Peyer's patch (tissue), 4 donors: Measurements from ENCODE around the gene HOXB5. TPM values are rescaled to one million over a fixed set of nuclear protein-coding genes. Genes with fewer than 3 reads are reported as not detected.

Source experiments
- DNase-seq, 3 donors: peaks; one replicate each; pipeline ENCODE4 v3.0.0-alpha.2; 2017 to 2019
- H3K27ac ChIP-seq, 4 donors: fragments of 200-600 bp; sonication (generic); one replicate each; pipeline ENCODE4 v1.5.1; 2016 to 2019
- H3K27me3 ChIP-seq, 2 donors: fragments of 200-600 bp; sonication (generic); one replicate each; pipeline ENCODE4 v1.5.1; 2019
- H3K36me3 ChIP-seq, 3 donors: fragments of 200-600 bp; sonication (generic); one replicate each; pipeline ENCODE4 v1.5.1; 2016 to 2019
- H3K4me1 ChIP-seq, 4 donors: fragments of 200-600 bp; sonication (generic); one replicate each; pipeline ENCODE4 v1.5.1; 2016 to 2019
- H3K4me3 ChIP-seq, 4 donors: fragments of 200-600 bp; sonication (generic); 1 replicate in 3 of 4; 2 replicates in 1 of 4; pipeline ENCODE4 v1.5.1; 2016 to 2019; ENCODE audit warnings: mild to moderate bottlenecking in 1 of 4
- H3K9me3 ChIP-seq, 4 donors: fragments of 200-600 bp; sonication (generic); one replicate each; pipeline ENCODE4 v1.5.1; 2016 to 2019; ENCODE audit warnings: mild to moderate bottlenecking in 1 of 4
- CTCF ChIP-seq, 6 experiments: fragments of 450-650 bp in 4 of 6; fragments of 200-600 bp in 2 of 6; sonication (generic) in 1 of 6; IDR thresholded peaks; one replicate each; pipeline ENCODE4 v1.5.1; 2017 to 2019; ENCODE audit warnings: antibody characterized with exemption in 6 of 6, mild to moderate bottlenecking in 3 of 6, moderate library complexity in 1 of 6
- POLR2A ChIP-seq, 2 donors: fragments of 450-650 bp; IDR thresholded peaks; one replicate each; pipeline ENCODE4 v1.5.1; 2017; ENCODE audit warnings: antibody characterized with exemption in 2 of 2, mild to moderate bottlenecking in 2 of 2, moderate library complexity in 2 of 2
- total RNA-seq, 4 donors: library from RNA; depleted of rRNA; stranded (reverse); fragments of >200 nt; gene quantifications; one replicate each; pipeline ENCODE4 v1.1.0, GENCODE V29; 2016

HOXB5 gene
- total RNA-seq, 4 donors from 2014 or later = 7.7 to 22.5 (median 15.0) TPM

DNA sequence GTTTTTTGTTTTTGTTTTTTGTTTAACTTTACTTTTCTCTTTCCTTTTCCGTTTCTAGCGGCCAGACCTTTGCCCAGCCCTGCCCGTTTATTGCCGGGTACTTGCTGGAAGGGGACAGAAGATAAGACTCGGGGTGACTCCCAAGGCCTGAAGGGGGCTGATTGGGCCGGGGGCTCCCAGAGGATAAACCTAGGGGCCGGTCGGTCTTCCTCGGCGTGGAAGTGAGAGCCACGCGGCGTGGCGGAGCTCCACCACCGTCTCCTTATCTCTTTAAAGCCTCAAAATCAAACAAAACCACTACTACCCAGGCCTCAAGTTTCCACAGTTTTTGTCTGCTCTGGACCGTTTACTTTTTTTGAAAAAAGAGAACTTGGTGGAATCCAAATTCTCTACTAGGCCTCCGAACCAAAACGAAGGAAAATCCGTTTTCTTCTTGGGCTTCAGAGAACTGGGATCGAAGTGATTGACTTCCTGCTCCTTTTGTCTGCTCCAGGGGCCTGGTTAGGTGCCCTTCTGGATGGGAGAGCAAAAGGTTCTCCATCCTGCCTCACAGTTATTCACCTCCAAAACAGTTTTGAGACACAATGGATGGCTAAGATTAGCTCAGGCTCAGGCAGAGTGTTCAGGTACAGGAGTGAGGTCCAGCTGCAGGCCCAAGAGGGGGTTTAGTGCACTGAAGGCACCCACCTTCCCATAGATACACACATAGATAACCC, 41.1 kb upstream of the HOXB5 start:
- peak overlapping the region in 1 of 4 donors; percentile 52 for H3K4me3 ChIP-seq
- peak in 2 of 3 donors; percentile 77 to 82 for DNase-seq
- H3K9me3 ChIP-seq = no peaks in the 10 kb centered on the region
- no peak for TF ChIP-seq POLR2A (IDR thresholded peaks at IDR 0.05)
- TF ChIP-seq CTCF (IDR thresholded peaks at IDR 0.05) = no peak
- H3K27ac ChIP-seq = peak overlapping the region in 3 of 4 donors; percentile 66 to 79 (median 70)
- H3K4me1 ChIP-seq = peaks cover 0 to 64% (median 3%) of the 10 kb centered on the region in 4 donors
- peaks cover 0 to 8% of the 10 kb centered on the region in 2 donors for H3K27me3 ChIP-seq
- H3K36me3 ChIP-seq = no peaks in the 10 kb centered on the region

DNA sequence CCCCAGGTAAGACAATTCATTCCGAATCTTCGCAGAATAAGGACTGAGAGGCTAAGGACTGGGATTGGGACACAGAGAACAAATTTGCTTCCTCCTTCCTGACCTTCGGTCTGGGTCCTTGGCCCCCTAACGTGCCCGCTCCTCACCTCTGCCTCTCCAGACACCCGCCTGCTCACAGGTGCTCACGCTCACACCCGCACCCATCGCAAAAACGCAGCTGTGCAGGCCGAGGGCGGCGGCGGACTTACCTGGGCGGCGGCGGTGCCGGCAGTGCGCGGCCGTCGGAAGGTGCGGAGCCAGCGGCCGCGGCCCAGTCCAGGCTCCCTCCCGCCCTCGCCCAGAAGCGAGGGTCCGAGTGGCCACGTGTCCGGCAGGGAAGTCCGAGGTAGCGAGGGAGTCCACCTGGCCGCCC, 39.7 kb upstream of the HOXB5 start:
- H3K9me3 ChIP-seq = no peaks in the 10 kb centered on the region
- peak overlapping the region in 3 of 4 donors; percentile 66 to 79 (median 70) for H3K27ac ChIP-seq
- no peaks in the 10 kb centered on the region for H3K36me3 ChIP-seq
- H3K27me3 ChIP-seq = peaks cover 0 to 15% of the 10 kb centered on the region in 2 donors
- no peak for TF ChIP-seq POLR2A (IDR thresholded peaks at IDR 0.05)
- no peak for TF ChIP-seq CTCF (IDR thresholded peaks at IDR 0.05)
- peaks cover 0 to 64% (median 3%) of the 10 kb centered on the region in 4 donors for H3K4me1 ChIP-seq
- DNase-seq = peak in 2 of 3 donors; percentile 47 to 68
- peak overlapping the region in 3 of 4 donors; percentile 12 to 52 (median 40) for H3K4me3 ChIP-seq

- H3K27me3 ChIP-seq = peaks cover 0 to 15% of the 10 kb centered on the region in 2 donors
- no peaks in the 10 kb centered on the region for H3K36me3 ChIP-seq
- H3K9me3 ChIP-seq = no peaks in the 10 kb centered on the region
- peak overlapping the region in 3 of 4 donors; percentile 66 to 79 (median 70) for H3K27ac ChIP-seq
- DNase-seq = peak in 1 of 3 donors; percentile 40
- H3K4me3 ChIP-seq = peak overlapping the region in 3 of 4 donors; percentile 12 to 52 (median 40)
- peaks cover 0 to 64% (median 4%) of the 10 kb centered on the region in 4 donors for H3K4me1 ChIP-seq
- no peak for TF ChIP-seq POLR2A (IDR thresholded peaks at IDR 0.05)
- no peak for TF ChIP-seq CTCF (IDR thresholded peaks at IDR 0.05)
Observed at GRCh38 chr17:48632579-48633265, 39.1 kb upstream of the HOXB5 start.

DNA sequence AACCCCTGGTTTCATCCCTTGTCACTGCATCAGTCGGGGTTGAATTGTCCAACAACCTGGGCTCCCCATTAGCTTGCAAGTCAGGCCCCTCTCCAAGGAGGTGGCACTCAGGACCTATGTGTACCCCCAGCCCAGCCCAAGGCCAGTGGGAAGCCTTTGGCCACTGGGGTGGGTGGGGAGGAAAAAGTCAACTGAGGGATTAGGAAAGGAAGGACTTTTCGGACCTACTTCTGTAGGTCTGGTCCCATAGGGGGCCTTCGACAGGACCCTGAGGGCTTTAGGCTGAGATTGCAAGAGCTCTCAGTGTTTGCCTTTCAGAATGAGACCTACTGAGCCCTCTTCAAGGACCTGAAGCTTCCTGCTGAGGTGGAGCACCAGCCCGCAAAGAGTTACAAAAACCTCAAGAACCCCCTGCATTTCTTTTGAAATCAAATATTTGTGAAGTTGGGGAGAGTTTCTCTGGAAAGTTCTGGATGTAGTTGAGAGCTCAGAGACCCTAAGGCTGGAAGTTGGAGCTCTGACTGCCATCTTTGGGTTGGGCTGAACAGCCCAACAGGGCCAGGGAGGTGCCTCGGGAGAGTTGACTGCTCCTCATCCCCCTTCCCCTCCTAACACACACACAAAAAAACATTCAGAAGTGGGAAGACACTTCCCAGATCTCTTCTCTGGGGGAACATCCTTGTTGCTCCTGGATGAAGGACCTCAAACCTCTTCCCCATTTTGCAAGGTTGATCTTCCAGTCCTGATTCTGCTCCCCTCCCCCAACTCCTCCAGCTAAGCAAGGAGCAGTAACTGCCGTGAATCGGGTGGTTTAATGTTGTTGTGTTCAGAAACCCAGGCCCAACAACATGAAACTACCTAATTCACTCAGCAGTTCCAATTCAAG, 38.4 kb upstream of the HOXB5 start:
- DNase-seq = peak in 1 of 3 donors; percentile 32
- peaks cover 0 to 17% of the 10 kb centered on the region in 2 donors for H3K27me3 ChIP-seq
- peaks cover 0 to 63% (median 6%) of the 10 kb centered on the region in 4 donors for H3K4me1 ChIP-seq
- no peaks in the 10 kb centered on the region for H3K9me3 ChIP-seq
- H3K36me3 ChIP-seq = no peaks in the 10 kb centered on the region
- H3K4me3 ChIP-seq = peak overlapping the region in 2 of 4 donors; percentile 40 to 52
- TF ChIP-seq CTCF (IDR thresholded peaks at IDR 0.05) = no peak
- no peak for TF ChIP-seq POLR2A (IDR thresholded peaks at IDR 0.05)
- peak overlapping the region in 3 of 4 donors; percentile 66 to 79 (median 70) for H3K27ac ChIP-seq
